ENCODE data around the gene CFHR5. TPM values are rescaled to one million over a fixed set of nuclear protein-coding genes. Genes with fewer than 3 reads are reported as not detected.

CFHR5 gene
- polyA plus RNA-seq, 2 of the 4 experiments (the other 2 are of a cell fraction): not detected

GRCh38 chr1:196954778-196955177, 22.6 kb upstream of the CFHR5 start:
- whole genome bisulfite sequencing (ENCODE audit: missing lambda C conversion rate): 19% methylated on average over 2 of the region's 2 CpGs
- Histone ChIP-seq H3K4me2 (no peak overlapping the region), H3K27ac (no peak overlapping the region), H3K4me3 (no peak overlapping the region), H3K9me3 (no peaks in the 10 kb centered on the region; the same call in 2 of the 3 replicates), H3K4me1 (no peaks in the 10 kb centered on the region)
- DNase-seq (ENCODE audit: low read depth in 1 of 2, low spot score in 1 of 2) (no peak), FAIRE-seq (no peak), ATAC-seq (no peak)
- ChIA-PET POLR2A (no interaction called here), CTCF (no interaction called here)
- TF ChIP-seq EP300 (IDR thresholded peaks at IDR 0.05) (no peak), EHF (CRISPR knock-in tag; IDR thresholded peaks at IDR 0.05) (no peak), HOXB5 (CRISPR knock-in tag; IDR thresholded peaks at IDR 0.05) (no peak), E2F6 (IDR thresholded peaks at IDR 0.05; ENCODE audit: borderline replicate concordance, low read depth) (no peak), HOXA7 (CRISPR knock-in tag; IDR thresholded peaks at IDR 0.05) (no peak), REST (IDR thresholded peaks at IDR 0.05) (no peak), CBX2 (IDR thresholded peaks at IDR 0.05; ENCODE audit: borderline replicate concordance, low read depth) (no peak), HMGXB4 (CRISPR knock-in tag; IDR thresholded peaks at IDR 0.05; ENCODE audit: borderline replicate concordance) (no peak), FOXS1 (CRISPR knock-in tag; IDR thresholded peaks at IDR 0.05) (no peak), ZFP36 (IDR thresholded peaks at IDR 0.05; ENCODE audit: borderline replicate concordance, partially characterized antibody) (no peak), CTCF (IDR thresholded peaks at IDR 0.05) (no peak), USF2 (IDR thresholded peaks at IDR 0.05) (no peak), BCL3 (IDR thresholded peaks at IDR 0.05) (no peak), CBX8 (IDR thresholded peaks at IDR 0.05) (no peak)

GRCh38 chr1:196955926-196956325, 21.4 kb upstream of the CFHR5 start:
- WGBS (ENCODE audit: missing lambda C conversion rate): 88% methylated on average over 1 of the region's 1 CpG
- ATAC-seq (no peak), FAIRE-seq (no peak), DNase-seq (ENCODE audit: low read depth in 1 of 2, low spot score in 1 of 2) (no peak)
- Histone ChIP-seq H3K9me3 (no peaks in the 10 kb centered on the region; the same call in 2 of the 3 replicates), H3K27ac (no peak overlapping the region), H3K4me3 (no peak overlapping the region), H3K4me1 (no peaks in the 10 kb centered on the region), H3K4me2 (no peak overlapping the region)
- ChIA-PET CTCF (no interaction called here), POLR2A (no interaction called here)
- no peak for TF ChIP-seq NPAS2 (CRISPR knock-in tag; IDR thresholded peaks at IDR 0.05; ENCODE audit: borderline replicate concordance)
- no peak for TF ChIP-seq ZC3H11A (IDR thresholded peaks at IDR 0.05)
- TF ChIP-seq ZSCAN20 (CRISPR knock-in tag; IDR thresholded peaks at IDR 0.05): no peak
- no peak for TF ChIP-seq CBX8 (IDR thresholded peaks at IDR 0.05)
- TF ChIP-seq FOSL2 (IDR thresholded peaks at IDR 0.05): no peak
- TF ChIP-seq FOSL2 (CRISPR knock-in tag; IDR thresholded peaks at IDR 0.05): no peak
- no peak for TF ChIP-seq RARB (CRISPR knock-in tag; IDR thresholded peaks at IDR 0.05)
- TF ChIP-seq PBX3 (IDR thresholded peaks at IDR 0.05): no peak
- no peak for TF ChIP-seq KDM1A (IDR thresholded peaks at IDR 0.05; ENCODE audit: low read depth)
- TF ChIP-seq NFE2L2 (conservative IDR thresholded peaks at IDR 0.05; ENCODE audit: low read length): no peak
- no peak for TF ChIP-seq RFX5 (IDR thresholded peaks at IDR 0.05)
- no peak for TF ChIP-seq E2F6 (IDR thresholded peaks at IDR 0.05; ENCODE audit: borderline replicate concordance, low read depth)
- no peak for TF ChIP-seq RNF2 (IDR thresholded peaks at IDR 0.05; ENCODE audit: borderline replicate concordance, low read depth)
- TF ChIP-seq MAX (IDR thresholded peaks at IDR 0.05): no peak

Measured in A549 (cell line).